GM18517 (cell line): Measurements from ENCODE around the gene EML2.
"Not testable (repeated sequence)": the region's sequence is repeated elsewhere in the genome, so short reads cannot be mapped to it uniquely, and the experiment has no call there.

Source experiments
- ATAC-seq: cut with Tn5 transposase; IDR thresholded peaks from one replicate; pipeline ENCODE4 v1.9.1; 2021; ENCODE audit warnings: mild to moderate bottlenecking, moderate library complexity; ENCODE audit not compliant: unreplicated experiment

The EML2 gene

GRCh38 chr19:45638930-45639729 is at the start of gene EML2:
Gene EML2 (minus strand): TSS chr19:45639397. CDS start chr19:45639376, 21 bp downstream.
- ATAC-seq = no peak

DNA sequence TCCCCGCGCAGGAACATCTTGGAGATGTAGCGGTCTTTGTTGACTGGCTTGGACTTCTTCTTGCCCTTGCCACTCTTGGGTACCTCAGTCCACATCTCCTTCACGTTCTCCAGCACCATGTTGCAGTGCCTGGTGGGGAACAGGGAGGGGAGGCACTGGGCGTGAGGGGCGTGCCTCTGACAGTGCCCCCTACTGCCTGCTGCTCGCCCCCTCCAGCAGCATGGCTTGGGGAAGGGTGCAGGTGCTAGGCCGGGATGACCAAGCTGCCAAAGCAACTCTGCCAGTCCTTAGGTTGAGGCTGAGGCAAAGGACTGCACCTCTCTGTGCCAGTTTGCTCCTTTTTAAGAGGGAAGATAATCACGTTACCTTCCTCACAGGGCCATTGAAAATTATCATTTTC is 48.4 kb upstream of the EML2 start:
- ATAC-seq = no peak

GRCh38 chr19:45685045-45685444 is 45.8 kb upstream of the EML2 start:
- not testable (repeated sequence) for ATAC-seq

- no peak for ATAC-seq
Measured at GRCh38 chr19:45682908-45683307, 43.7 kb upstream of the EML2 start.

GRCh38 chr19:45682117-45682516 is 42.9 kb upstream of the EML2 start:
- no peak for ATAC-seq

GRCh38 chr19:45681391-45682015 is 42.3 kb upstream of the EML2 start:
- peak; percentile 59 for ATAC-seq

GRCh38 chr19:45677351-45678230 is 38.4 kb upstream of the EML2 start:
- ATAC-seq = no peak

- no peak for ATAC-seq
Measured at GRCh38 chr19:45676851-45677263, 37.7 kb upstream of the EML2 start.

DNA sequence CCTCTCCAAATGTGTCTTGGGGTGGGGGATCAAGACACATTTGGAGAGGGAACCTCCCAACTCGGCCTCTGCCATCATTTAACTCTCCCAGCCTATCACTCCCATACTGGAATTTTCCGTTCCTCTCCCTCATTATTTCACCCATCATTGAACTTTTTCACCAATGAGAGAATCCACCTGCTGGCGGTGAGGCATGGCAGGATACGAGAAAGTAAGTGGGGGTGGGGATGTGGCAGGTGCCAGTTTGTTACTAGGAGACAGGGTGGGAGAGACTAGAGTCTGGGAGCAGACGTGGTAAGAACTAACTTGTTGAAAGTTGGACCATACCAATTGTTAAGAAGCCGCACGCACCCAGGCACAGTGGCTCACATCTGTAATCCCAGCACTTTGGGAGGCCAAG is 35.7 kb upstream of the EML2 start:
- no peak for ATAC-seq

GRCh38 chr19:45670670-45671453 is 31.7 kb upstream of the EML2 start:
- no peak for ATAC-seq

- no peak for ATAC-seq
Measured at GRCh38 chr19:45668342-45668871, 29.2 kb upstream of the EML2 start.

DNA sequence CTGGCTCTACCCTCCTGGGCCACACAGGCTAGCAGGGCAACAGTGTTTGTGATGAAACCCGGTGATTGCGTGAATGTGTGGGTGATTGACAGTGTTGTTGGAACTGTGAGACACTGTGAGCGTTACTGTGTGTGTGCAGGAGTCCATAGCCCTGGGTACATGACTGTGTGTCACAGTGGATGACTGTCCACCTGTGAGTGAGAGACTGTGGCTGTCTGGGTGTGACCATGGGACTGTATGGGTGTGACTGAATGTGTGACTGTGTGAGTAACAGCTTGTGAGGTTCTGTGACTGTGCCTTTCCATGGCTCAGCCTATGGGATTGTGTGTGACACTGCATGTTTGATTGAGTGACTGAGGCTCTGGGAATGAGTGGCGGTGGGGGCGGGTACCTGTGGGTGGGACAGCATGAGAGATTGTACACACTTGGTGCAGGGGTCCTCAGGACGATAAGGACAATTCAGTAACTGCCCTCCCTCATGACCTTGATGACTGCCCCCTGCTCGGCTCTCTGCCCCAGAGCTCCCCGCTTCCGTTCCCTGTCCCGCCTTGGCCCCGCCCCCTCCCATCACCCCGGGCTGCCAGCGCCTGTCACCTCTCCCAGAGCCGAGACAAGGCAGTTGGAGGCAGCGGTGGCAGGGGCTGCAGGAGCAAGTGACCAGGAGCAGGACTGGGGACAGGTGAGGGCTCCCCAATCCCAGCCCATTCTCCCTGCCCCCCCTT is 28.6 kb upstream of the EML2 start, which contains the start of gene GIPR:
Gene GIPR (plus strand): TSS at position 602 of the 722 bp plus-strand sequence. CDS start 1,300 bp downstream, outside the sequence.
- ATAC-seq = no peak

DNA sequence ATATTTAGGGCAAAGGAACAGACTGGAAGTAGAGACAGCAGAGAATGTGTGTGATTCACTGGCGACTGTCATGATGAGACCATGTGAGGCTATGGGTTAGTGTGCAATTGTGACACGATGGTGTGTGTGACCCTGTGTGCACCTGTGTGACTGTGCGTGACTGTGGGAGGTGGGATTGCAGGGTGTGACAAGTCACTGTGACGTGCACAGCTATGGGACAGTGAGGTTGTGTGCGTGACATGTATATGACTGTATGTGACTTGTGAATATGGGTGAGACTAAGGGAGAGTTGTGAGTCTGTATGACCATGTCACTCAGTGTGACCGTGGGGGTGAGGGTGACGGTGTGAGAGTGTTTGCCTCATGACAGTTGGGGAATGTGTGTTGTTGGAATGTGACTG is 25.4 kb upstream of the EML2 start:
- no peak for ATAC-seq

DNA sequence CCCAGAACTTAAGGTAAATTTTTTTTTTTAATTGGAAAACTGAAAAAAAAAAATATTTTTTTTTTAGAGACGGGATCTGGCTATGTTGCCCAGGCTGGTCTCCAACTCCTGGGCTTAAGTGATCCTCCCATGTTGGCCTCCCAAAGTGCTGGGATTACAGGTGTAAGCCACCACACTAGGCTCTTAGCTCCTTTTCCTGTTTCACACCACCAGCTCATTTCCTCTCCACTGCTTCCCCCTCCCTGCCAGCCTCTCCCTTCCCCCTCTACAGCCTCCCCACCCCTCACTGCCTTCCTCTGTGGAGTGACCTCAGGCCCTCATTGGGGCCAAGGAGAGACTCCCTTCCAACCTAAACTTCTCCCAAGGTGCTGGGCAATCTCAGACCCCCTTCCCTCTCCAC is 24.6 kb upstream of the EML2 start:
- ATAC-seq = no peak

GRCh38 chr19:45660636-45661035 is 21.4 kb upstream of the EML2 start:
- ATAC-seq = no peak

GRCh38 chr19:45659096-45659729 is 20.0 kb upstream of the EML2 start:
- ATAC-seq = no peak

GRCh38 chr19:45657520-45658167 is 18.4 kb upstream of the EML2 start:
- ATAC-seq = no peak

DNA sequence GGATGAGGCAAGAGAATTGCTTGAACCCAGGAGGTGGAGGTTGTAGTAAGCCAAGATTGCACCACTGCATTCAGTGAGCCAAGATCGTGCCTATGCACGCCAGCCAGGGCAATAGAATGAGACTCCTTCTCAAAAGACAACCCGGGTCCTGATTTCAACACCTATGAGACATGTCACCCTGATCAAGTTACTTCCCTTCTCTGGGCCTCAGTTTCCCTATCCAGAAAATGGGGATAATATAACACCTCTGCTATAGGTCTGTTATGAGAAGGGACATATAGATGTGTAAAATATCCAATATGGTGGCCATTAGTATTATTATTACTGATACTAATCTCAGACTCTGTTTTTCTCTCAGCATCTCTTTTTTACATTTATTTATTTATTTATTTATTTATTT is 15.9 kb upstream of the EML2 start:
- no peak for ATAC-seq

GRCh38 chr19:45653634-45654033 is 14.4 kb upstream of the EML2 start:
- ATAC-seq = no peak
